Measurements from ENCODE around the gene POU3F4.

- no peak for TF ChIP-seq TAF1 (IDR thresholded peaks at IDR 0.05; ENCODE audit: low read depth)
- no peak for TF ChIP-seq REST (IDR thresholded peaks at IDR 0.05; ENCODE audit: low read depth)
- TF ChIP-seq MAX (IDR thresholded peaks at IDR 0.05): no peak
- no peak for TF ChIP-seq YY1 (IDR thresholded peaks at IDR 0.05; ENCODE audit: low read depth)
- no peak for TF ChIP-seq CREB1 (IDR thresholded peaks at IDR 0.05; ENCODE audit: low read depth)
- no peak for TF ChIP-seq RAD21 (IDR thresholded peaks at IDR 0.05; ENCODE audit: low read depth)
- no peak for TF ChIP-seq FOXM1 (IDR thresholded peaks at IDR 0.05; ENCODE audit: borderline replicate concordance, low read depth)
- TF ChIP-seq EP300 (IDR thresholded peaks at IDR 0.05; ENCODE audit: borderline replicate concordance): no peak
These were observed 2.5 kb downstream of the POU3F4 start for GRCh38 chrX:83510510-83511062.
